B cell (primary cell): ENCODE results near the gene ALKBH6. TPM values are rescaled to one million over a fixed set of nuclear protein-coding genes. Genes with fewer than 3 reads are reported as not detected.
A peak's percentile ranks its signal among the peaks of the same experiment; 100 is the strongest.

Experiments
- ATAC-seq: fragments of 200-7000 bp; cut with Tn5 transposase; one replicate; pipeline ENCODE4 v1.10.0; 2021; ENCODE audit warnings: low read depth, mild to moderate bottlenecking, moderate number of reproducible peaks, moderate library complexity
- CTCF ChIA-PET: fragments of 350-600 bp; sonication (Branson Sonifier 250); formaldehyde crosslinking; loops from one replicate; lab custom pipeline; 2021; ENCODE audit warnings: antibody characterized with exemption, inconsistent platforms; lab: Charles Lee
- POLR2A ChIA-PET: fragments of 350-600 bp; sonication (Branson Sonifier 250); formaldehyde crosslinking; loops from one replicate; lab custom pipeline; 2021; ENCODE audit warnings: antibody characterized with exemption; lab: Charles Lee
- DNase-seq: peaks from one replicate; pipeline ENCODE4 v3.0.0; 2013
- H2AFZ ChIP-seq: 2 replicates; pipeline ENCODE4 v1.6.1; 2012; ENCODE audit warnings: mild to moderate bottlenecking, low read depth, low read length; ENCODE audit not compliant: insufficient read depth, poor library complexity, severe bottlenecking
- H3K27ac ChIP-seq, 2 donors: 1 replicate in 1 of 2; 2 replicates in 1 of 2; pipeline ENCODE4 v1.5.1; 2012 to 2013; ENCODE audit warnings: low read length in 2 of 2, mild to moderate bottlenecking in 2 of 2, moderate library complexity in 1 of 2
- H3K27me3 ChIP-seq, 4 experiments: fragments of 200-600 bp in 1 of 4; sonication (generic) in 1 of 4; replicated peaks in 1 of 4; 1 replicate in 2 of 4; 2 replicates in 2 of 4; pipeline versions ENCODE4 v1.6.1 to v1.7.0; 2013 to 2016; ENCODE audit warnings: low read length in 3 of 4, mild to moderate bottlenecking in 2 of 4, mixed read lengths in 1 of 4, moderate library complexity in 1 of 4; ENCODE audit not compliant: insufficient read depth in 4 of 4, control insufficient read depth in 3 of 4; ENCODE audit errors: control extremely low read depth in 1 of 4
- H3K36me3 ChIP-seq, 2 experiments: replicated peaks in 1 of 2; 1 replicate in 1 of 2; 2 replicates in 1 of 2; pipeline versions ENCODE4 v1.6.1 to v1.7.1; 2013; ENCODE audit warnings: low read length in 1 of 2; ENCODE audit not compliant: insufficient read depth in 2 of 2, control insufficient read depth in 1 of 2; ENCODE audit errors: control extremely low read depth in 1 of 2, extremely low read depth in 1 of 2
- H3K4me1 ChIP-seq, 2 donors: fragments of 200-600 bp in 1 of 2; sonication (generic) in 1 of 2; 1 replicate in 1 of 2; 2 replicates in 1 of 2; pipeline versions ENCODE4 v1.5.1 to v1.6.1; 2013 to 2017; ENCODE audit warnings: low read length in 2 of 2; ENCODE audit not compliant: control insufficient read depth in 2 of 2, insufficient read depth in 2 of 2
- H3K4me2 ChIP-seq: replicated peaks from 2 replicates; pipeline ENCODE3; 2012; ENCODE audit warnings: mild to moderate bottlenecking, low read depth, low read length; ENCODE audit not compliant: poor library complexity, severe bottlenecking
- H3K4me3 ChIP-seq, 5 experiments: fragments of 200-600 bp in 1 of 5; sonication (generic) in 1 of 5; 1 replicate in 3 of 5; 2 replicates in 2 of 5; pipeline versions ENCODE4 v1.5.1 to v1.7.0; 2011 to 2016; ENCODE audit warnings: low read length in 4 of 5, mild to moderate bottlenecking in 4 of 5, low read depth in 2 of 5, control low read depth in 1 of 5, moderate library complexity in 1 of 5; ENCODE audit not compliant: insufficient read depth in 1 of 5; ENCODE audit errors: control extremely low read depth in 1 of 5, extremely low read depth in 1 of 5
- H3K79me2 ChIP-seq: fragments of 200-600 bp; sonication (generic); one replicate; pipeline ENCODE4 v1.6.0; 2016; ENCODE audit warnings: low read length; ENCODE audit not compliant: control insufficient read depth, insufficient read depth
- H3K9ac ChIP-seq: fragments of 200-600 bp; sonication (generic); 2 replicates; pipeline ENCODE4 v1.6.1; 2017; ENCODE audit warnings: mild to moderate bottlenecking, low read length, moderate library complexity
- H3K9me3 ChIP-seq, 3 donors: one replicate each; pipeline versions ENCODE4 v1.6.1 to v1.7.1; 2013; ENCODE audit warnings: low read length in 2 of 3; ENCODE audit not compliant: control insufficient read depth in 2 of 3, insufficient read depth in 1 of 3; ENCODE audit errors: control extremely low read depth in 1 of 3
- H4K20me1 ChIP-seq: 2 replicates; pipeline ENCODE4 v1.6.0; 2012; ENCODE audit warnings: mild to moderate bottlenecking, low read length; ENCODE audit not compliant: insufficient read depth, control insufficient read depth, poor library complexity, severe bottlenecking
- H3K27ac Mint-ChIP-seq: one replicate; pipeline ENCODE4 v1.8.0; 2021; ENCODE audit warnings: mixed read lengths
- H3K27me3 Mint-ChIP-seq: one replicate; pipeline ENCODE4 v1.8.0; 2021; ENCODE audit warnings: mixed read lengths
- H3K4me1 Mint-ChIP-seq: one replicate; pipeline ENCODE4 v1.8.0; 2021; ENCODE audit warnings: mixed read lengths
- H3K4me3 Mint-ChIP-seq: one replicate; pipeline ENCODE4 v1.8.0; 2021; ENCODE audit warnings: mixed read lengths
- H3K9me3 Mint-ChIP-seq: one replicate; pipeline ENCODE4 v1.8.0; 2022; ENCODE audit warnings: mixed read lengths; ENCODE audit not compliant: insufficient read depth
- CTCF ChIP-seq: fragments of 200-600 bp; IDR thresholded peaks from one replicate; pipeline ENCODE4 v1.8.0; 2022; ENCODE audit warnings: antibody characterized with exemption, mild to moderate bottlenecking
- EZH2 ChIP-seq: IDR thresholded peaks from 2 replicates; pipeline ENCODE4 v1.6.1; 2012; ENCODE audit warnings: borderline replicate concordance, low read depth, mild to moderate bottlenecking, moderate library complexity, low read length; ENCODE audit not compliant: insufficient read depth, poor library complexity, severe bottlenecking
- WGBS: methylation state at CpG from one replicate; pipeline ENCODE4 v1.1.5; 2013; ENCODE audit warnings: missing lambda C conversion rate; ENCODE audit not compliant: insufficient coverage; 5-methylcytosine and 5-hydroxymethylcytosine counted together
- intact Hi-C: fragments of 100-400 bp; cut with micrococcal nuclease; formaldehyde crosslinking; loops from one replicate; pipeline ENCODE4 v1.10.0; 2022
- polyA plus RNA-seq: library from polyadenylated mRNA; depleted of rRNA; stranded (reverse); fragments of >200 nt; gene quantifications from 2 replicates; pipeline ENCODE4 v1.2.3, GENCODE V29; 2012
- total RNA-seq, 2 donors: library from RNA; stranded (reverse); fragments of 120-200 nt in 1 of 2; gene quantifications; 1 replicate in 1 of 2; 2 replicates in 1 of 2; pipeline versions ENCODE4 v1.2.3 to v1.2.4, GENCODE V29; 2013 to 2022

ALKBH6 gene
- total and polyA plus RNA-seq, 2 donors (not counting 1 experiment from before 2014, with no cell fraction given): 54.5 to 56.5 TPM

GRCh38 chr19:36051236-36051635 lies 37.2 kb upstream of the ALKBH6 start:
- Mint-ChIP-seq H3K27ac (no peak overlapping the region), H3K4me3 (peak overlapping the region; percentile 40), H3K9me3 (no peaks in the 10 kb centered on the region), H3K4me1 (peaks cover 18% of the 10 kb centered on the region), H3K27me3 (no peaks in the 10 kb centered on the region)
- Histone ChIP-seq H3K4me3 (no peak overlapping the region), H2AFZ (no peak overlapping the region), H4K20me1 (no peaks in the 10 kb centered on the region), H3K9me3 (no peaks in the 10 kb centered on the region), H3K9ac (no peak overlapping the region), H3K79me2 (no peaks in the 10 kb centered on the region), H3K27me3 (no peaks in the 10 kb centered on the region), H3K36me3 (no peaks in the 10 kb centered on the region), H3K4me1 (peaks cover 9 to 18% of the 10 kb centered on the region in 2 donors), H3K4me2 (no peak overlapping the region), H3K27ac (no peak overlapping the region)
- no peak for TF ChIP-seq EZH2
- TF ChIP-seq CTCF: no peak
- no peak for ATAC-seq
- no peak for DNase-seq
- WGBS: 62% methylated on average over 3 of the region's 3 CpGs
- POLR2A ChIA-PET: no interaction called here
- CTCF ChIA-PET: no interaction called here
- intact Hi-C loops: loop anchor here (5.0 to 10.0 kb wide), 2 partner anchors 124 to 169 kb away; no protein-coding TSS in a partner anchor

- Histone ChIP-seq H3K4me1 (peaks cover 4 to 10% of the 10 kb centered on the region in 2 donors), H3K4me3 (no peak overlapping the region), H3K27me3 (no peaks in the 10 kb centered on the region), H3K27ac (no peak overlapping the region), H3K9me3 (no peaks in the 10 kb centered on the region), H2AFZ (no peak overlapping the region), H3K4me2 (no peak overlapping the region), H3K36me3 (no peaks in the 10 kb centered on the region), H3K9ac (no peak overlapping the region), H4K20me1 (no peaks in the 10 kb centered on the region), H3K79me2 (no peaks in the 10 kb centered on the region)
- Mint-ChIP-seq H3K4me1 (peaks cover 9% of the 10 kb centered on the region), H3K9me3 (no peaks in the 10 kb centered on the region), H3K27me3 (no peaks in the 10 kb centered on the region), H3K4me3 (no peak overlapping the region), H3K27ac (no peak overlapping the region)
- no peak for TF ChIP-seq CTCF
- ATAC-seq (no peak), DNase-seq (no peak)
- POLR2A ChIA-PET: no interaction called here
- WGBS: 100% methylated on average over 1 of the region's 4 CpGs
- intact Hi-C loops: no loop called here
- CTCF ChIA-PET: no interaction called here
Measured at GRCh38 chr19:36049080-36049698, 35.2 kb upstream of the ALKBH6 start.
